ENCODE results near the gene MEG3. TPM values are rescaled to one million over a fixed set of nuclear protein-coding genes. Genes with fewer than 3 reads are reported as not detected.

Gene MEG3
- polyA plus RNA-seq, 1 donor from 2014 or later, result not detected

- Histone ChIP-seq H4K20me1 (ENCODE audit: insufficient read depth) (no peaks in the 10 kb centered on the region), H3K4me3 (ENCODE audit: low read length) (no peak overlapping the region), H3F3A (ENCODE audit: insufficient read depth, low read length, poor library complexity, severe bottlenecking) (no peaks in the 10 kb centered on the region), H3K27me3 (ENCODE audit: insufficient read depth, low read depth, low read length) (no peaks in the 10 kb centered on the region), H3K9me2 (ENCODE audit: insufficient read depth, low read length) (no peaks in the 10 kb centered on the region), H3K4me2 (ENCODE audit: low read length) (no peak overlapping the region), H3K9me3 (ENCODE audit: low read length) (no peaks in the 10 kb centered on the region), H3K36me3 (ENCODE audit: insufficient read depth, low read length) (no peaks in the 10 kb centered on the region), H2AFZ (ENCODE audit: low read depth, low read length) (no peak overlapping the region), H3K9ac (ENCODE audit: low read length) (no peak overlapping the region), H3K27ac (ENCODE audit: low read length) (no peak overlapping the region), H3K79me2 (replicated peaks; ENCODE audit: insufficient read depth, low read length) (no peaks in the 10 kb centered on the region)
- no peak for TF ChIP-seq EZH2 (IDR thresholded peaks at IDR 0.05; ENCODE audit: borderline replicate concordance, insufficient read depth, low read length, poor library complexity, severe bottlenecking)
- TF ChIP-seq EP300 (conservative IDR thresholded peaks at IDR 0.05; ENCODE audit: poor library complexity, severe bottlenecking), result no peak
- TF ChIP-seq SMC3 (conservative IDR thresholded peaks at IDR 0.05; ENCODE audit: poor library complexity), result no peak
- no peak for TF ChIP-seq CTCF (IDR thresholded peaks at IDR 0.05; ENCODE audit: poor library complexity, severe bottlenecking)
- TF ChIP-seq MXI1 (conservative IDR thresholded peaks at IDR 0.05; ENCODE audit: poor library complexity, severe bottlenecking), result no peak
- no peak for TF ChIP-seq REST (IDR thresholded peaks at IDR 0.05; ENCODE audit: borderline replicate concordance)
- TF ChIP-seq RAD21 (conservative IDR thresholded peaks at IDR 0.05), result no peak
- no peak for TF ChIP-seq POLR2AphosphoS5 (IDR thresholded peaks at IDR 0.05)
- no peak for TF ChIP-seq TAF1 (IDR thresholded peaks at IDR 0.05; ENCODE audit: low read depth)
Observed at GRCh38 chr14:100846309-100846859, 20.5 kb downstream of the MEG3 start.

- Histone ChIP-seq H3K4me2 (ENCODE audit: low read length) (no peak overlapping the region), H3K9ac (ENCODE audit: low read length) (no peak overlapping the region), H4K20me1 (ENCODE audit: insufficient read depth) (no peaks in the 10 kb centered on the region), H3K9me3 (ENCODE audit: low read length) (no peaks in the 10 kb centered on the region), H3K4me3 (ENCODE audit: low read length) (no peak overlapping the region), H3K9me2 (ENCODE audit: insufficient read depth, low read length) (no peaks in the 10 kb centered on the region), H3F3A (ENCODE audit: insufficient read depth, low read length, poor library complexity, severe bottlenecking) (no peaks in the 10 kb centered on the region), H3K27me3 (ENCODE audit: insufficient read depth, low read depth, low read length) (no peaks in the 10 kb centered on the region), H3K27ac (ENCODE audit: low read length) (no peak overlapping the region), H2AFZ (ENCODE audit: low read depth, low read length) (no peak overlapping the region), H3K36me3 (ENCODE audit: insufficient read depth, low read length) (no peaks in the 10 kb centered on the region), H3K79me2 (replicated peaks; ENCODE audit: insufficient read depth, low read length) (no peaks in the 10 kb centered on the region)
- TF ChIP-seq RAD21 (conservative IDR thresholded peaks at IDR 0.05), result no peak
- no peak for TF ChIP-seq REST (IDR thresholded peaks at IDR 0.05; ENCODE audit: borderline replicate concordance)
- no peak for TF ChIP-seq CTCF (IDR thresholded peaks at IDR 0.05; ENCODE audit: poor library complexity, severe bottlenecking)
- no peak for TF ChIP-seq MXI1 (conservative IDR thresholded peaks at IDR 0.05; ENCODE audit: poor library complexity, severe bottlenecking)
- TF ChIP-seq EZH2 (IDR thresholded peaks at IDR 0.05; ENCODE audit: borderline replicate concordance, insufficient read depth, low read length, poor library complexity, severe bottlenecking), result no peak
- no peak for TF ChIP-seq TAF1 (IDR thresholded peaks at IDR 0.05; ENCODE audit: low read depth)
- TF ChIP-seq EP300 (conservative IDR thresholded peaks at IDR 0.05; ENCODE audit: poor library complexity, severe bottlenecking), result no peak
- TF ChIP-seq POLR2AphosphoS5 (IDR thresholded peaks at IDR 0.05), result no peak
- no peak for TF ChIP-seq SMC3 (conservative IDR thresholded peaks at IDR 0.05; ENCODE audit: poor library complexity)
Observed at GRCh38 chr14:100849115-100849781, 23.3 kb downstream of the MEG3 start.

All from neural cell (in vitro differentiated cells).